HG03439 (cell line): Measurements from ENCODE around the gene AGBL5.
"Not testable (repeated sequence)": the region's sequence is repeated elsewhere in the genome, so short reads cannot be mapped to it uniquely, and the experiment has no call there.

Experiments used
- ATAC-seq: cut with Tn5 transposase; IDR thresholded peaks from one replicate; pipeline ENCODE4 v1.9.1; 2021; ENCODE audit warnings: mild to moderate bottlenecking, moderate library complexity; ENCODE audit not compliant: unreplicated experiment

AGBL5 gene

GRCh38 chr2:27051902-27052645, 606 bp downstream of the AGBL5 start:
- no peak for ATAC-seq

GRCh38 chr2:27053321-27053720, 1.9 kb downstream of the AGBL5 start:
- no peak for ATAC-seq

- ATAC-seq = no peak
These were observed 2.3 kb downstream of the AGBL5 start for GRCh38 chr2:27053776-27054175.

DNA sequence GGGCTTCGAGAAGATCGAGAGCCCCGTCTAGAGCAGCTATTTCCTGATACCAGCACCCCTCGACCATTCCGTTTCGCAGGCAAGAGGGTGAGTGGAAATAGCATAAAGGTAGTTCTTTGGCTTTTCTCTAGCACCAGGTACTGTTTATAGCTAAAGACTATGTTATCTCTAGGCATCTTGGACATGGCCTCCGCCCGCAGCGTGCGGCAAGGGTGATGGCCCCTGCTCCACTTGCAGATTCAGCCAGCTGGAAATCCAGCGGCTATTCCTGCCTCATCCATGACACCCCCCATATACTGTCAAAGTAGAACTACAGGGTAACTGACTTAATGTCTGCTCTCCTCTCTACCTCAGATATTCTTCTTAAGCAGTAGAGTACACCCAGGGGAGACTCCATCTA, 3.3 kb downstream of the AGBL5 start:
- no peak for ATAC-seq

- no peak for ATAC-seq
These were observed 5.7 kb downstream of the AGBL5 start for GRCh38 chr2:27057184-27057583.

GRCh38 chr2:27058210-27058609, 6.7 kb downstream of the AGBL5 start:
- ATAC-seq = no peak

GRCh38 chr2:27059141-27059820, 7.8 kb downstream of the AGBL5 start:
- ATAC-seq = no peak

- no peak for ATAC-seq
These were observed 8.9 kb downstream of the AGBL5 start for GRCh38 chr2:27060323-27060722.

DNA sequence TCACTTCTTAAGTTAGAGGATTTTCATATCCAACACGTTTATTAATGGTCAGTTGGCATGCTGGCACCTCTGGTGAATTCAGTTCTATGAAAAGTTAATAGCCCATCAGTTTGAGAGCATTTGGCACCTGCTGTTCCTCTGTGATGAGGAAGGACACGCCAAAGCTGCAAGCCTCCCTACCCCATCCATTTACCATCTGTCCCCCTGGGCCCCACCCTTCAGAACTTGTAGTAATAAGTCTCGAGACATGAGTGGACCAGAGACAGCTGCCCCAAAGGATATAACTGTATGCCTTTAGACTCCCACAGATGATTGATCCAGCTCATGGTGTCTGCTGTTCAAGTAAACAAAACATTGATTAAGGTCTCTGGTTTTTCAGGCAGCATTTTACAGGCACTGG, 13.7 kb downstream of the AGBL5 start:
- no peak for ATAC-seq

DNA sequence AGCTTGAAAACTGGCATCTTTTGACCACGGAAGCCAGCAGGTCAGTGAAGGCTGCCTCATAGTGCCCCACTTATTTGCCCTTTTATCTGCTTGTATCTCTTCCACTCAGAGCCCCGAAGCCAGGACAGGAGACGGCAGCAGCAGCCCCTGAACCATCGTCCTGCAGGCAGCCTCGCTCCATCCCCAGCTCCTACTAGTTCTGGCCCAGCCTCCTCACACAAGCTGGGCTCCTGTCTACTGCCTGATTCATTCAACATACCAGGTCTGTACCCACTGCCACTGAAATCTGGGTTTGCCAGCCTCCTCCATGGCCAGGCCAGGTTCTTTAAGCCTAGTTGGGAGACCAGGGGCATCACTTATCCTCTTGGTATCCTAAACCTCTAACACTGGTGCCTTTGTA, 15.9 kb downstream of the AGBL5 start:
- no peak for ATAC-seq

DNA sequence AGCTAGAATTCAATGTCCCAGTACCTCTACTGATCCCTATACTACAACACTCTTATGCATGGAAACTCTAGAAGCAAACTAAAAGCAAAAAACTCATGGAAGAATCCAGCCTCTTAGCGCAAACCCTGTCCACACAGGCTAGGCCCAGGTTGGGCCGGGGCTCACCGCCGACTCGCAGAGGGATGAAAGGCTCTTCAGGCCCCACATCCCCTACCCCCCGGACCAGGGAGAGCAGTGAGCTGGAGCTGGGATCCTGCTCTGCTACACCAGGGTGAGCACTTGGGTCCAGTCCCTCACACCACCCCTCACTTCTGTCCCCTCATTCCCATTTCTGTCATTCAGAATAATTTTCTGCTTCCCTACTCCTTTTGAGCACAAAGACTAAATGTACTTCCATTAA, 18.0 kb downstream of the AGBL5 start:
- ATAC-seq = no peak

DNA sequence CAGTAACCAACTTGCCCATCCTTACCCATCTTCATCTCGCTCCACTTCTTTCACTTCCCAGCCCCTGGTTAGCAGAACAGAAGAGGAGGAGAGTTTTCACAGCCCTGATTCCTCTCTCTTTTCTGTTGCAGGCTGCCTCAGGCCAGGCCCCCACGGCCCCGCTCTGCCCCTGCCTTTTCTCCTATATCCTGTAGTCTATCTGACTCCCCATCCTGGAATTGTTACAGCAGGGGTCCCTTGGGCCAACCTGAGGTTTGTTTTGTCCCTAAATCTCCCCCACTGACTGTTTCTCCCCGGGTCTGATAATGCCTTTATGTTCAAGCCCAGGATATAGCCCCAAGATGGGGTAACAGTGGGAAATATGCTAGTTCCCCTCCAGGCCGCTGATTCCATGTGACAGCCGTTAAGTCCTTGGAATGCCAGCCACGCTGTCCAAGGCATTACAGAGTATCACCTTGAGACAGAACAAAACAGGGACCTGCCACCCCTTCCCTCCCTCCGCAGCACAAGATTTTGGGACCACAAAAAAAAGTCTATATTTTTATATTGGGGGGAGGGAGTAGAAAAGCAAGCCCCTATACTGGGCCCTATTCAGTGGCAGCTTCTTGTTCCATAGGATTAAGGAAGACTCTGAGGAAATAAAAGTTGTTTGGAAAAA, 18.6 kb downstream of the AGBL5 start:
- no peak for ATAC-seq

DNA sequence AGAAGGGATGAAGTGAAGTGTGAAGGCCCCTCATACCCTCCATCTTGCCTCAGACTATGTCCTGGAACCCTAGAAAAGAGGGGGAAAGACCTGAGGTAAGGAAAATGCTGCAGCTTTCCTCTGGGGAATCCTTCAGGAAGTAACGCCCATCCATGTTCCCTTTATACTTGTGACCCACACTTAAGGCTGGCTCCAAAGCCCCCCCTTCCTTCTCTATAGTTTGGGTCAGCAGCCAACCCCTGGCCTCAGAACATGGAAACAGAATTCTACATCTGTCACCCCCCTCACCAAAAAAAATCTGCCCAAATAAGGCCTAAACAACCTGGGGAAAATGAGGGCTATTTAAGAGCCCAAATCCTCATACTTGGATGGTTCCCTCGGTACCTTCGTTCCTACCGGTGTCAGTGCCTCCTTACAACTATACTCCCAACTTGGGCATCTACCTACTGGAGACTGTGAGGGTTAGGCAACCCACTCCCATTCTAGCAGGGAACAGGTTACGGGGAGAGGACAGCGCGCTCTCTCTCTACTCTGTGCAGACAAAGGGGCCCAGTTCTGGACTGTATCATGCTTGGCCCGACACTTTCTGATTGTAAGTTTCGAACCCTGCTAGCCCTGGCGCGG, 19.3 kb downstream of the AGBL5 start:
- peak; percentile 8 for ATAC-seq

- peak; percentile 89 for ATAC-seq
These were observed 20.0 kb downstream of the AGBL5 start, which contains the start of gene OST4 for GRCh38 chr2:27071277-27071989. OST4 (minus strand) TSS chr2:27071654.

- ATAC-seq = peak; percentile 2
These were observed 20.7 kb downstream of the AGBL5 start for GRCh38 chr2:27071990-27072830.

DNA sequence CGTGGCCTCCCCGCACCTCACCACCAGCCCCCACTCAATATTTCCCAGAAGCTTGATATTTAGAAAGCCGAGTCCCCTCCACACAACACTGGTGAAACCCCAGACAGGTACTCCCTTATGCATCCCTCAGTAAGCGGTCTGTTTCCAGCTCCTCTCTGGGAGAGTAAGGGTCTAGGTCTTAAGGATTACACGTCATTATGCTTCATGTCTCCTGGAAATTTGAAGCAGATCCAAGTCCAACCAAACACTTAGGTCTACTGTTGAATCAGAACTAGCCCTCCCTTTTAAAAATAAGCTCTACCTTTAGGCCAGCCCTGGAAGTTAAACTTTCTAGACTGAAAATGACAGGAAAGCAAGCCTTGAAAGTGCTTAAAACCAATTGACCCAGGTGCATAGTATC, 21.5 kb downstream of the AGBL5 start:
- ATAC-seq = no peak

DNA sequence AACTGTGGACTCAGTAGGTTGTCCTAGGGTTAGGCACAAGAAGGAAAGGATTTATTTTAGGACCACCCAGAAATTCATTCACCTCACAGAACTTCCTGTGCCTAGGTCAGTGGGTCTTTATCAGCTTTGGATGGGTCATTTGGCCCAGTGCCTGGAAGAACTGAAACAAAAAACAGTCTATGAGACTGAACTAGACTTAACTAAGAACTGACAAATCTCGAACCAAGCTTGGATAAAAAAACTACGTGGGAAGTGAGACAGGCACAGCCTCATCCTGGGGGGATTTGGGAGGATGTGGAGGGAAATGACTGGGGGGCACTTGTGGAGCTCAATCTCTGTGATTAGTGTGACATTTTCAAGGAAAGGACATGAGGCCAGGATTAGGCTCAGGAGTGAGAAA, 22.3 kb downstream of the AGBL5 start:
- no peak for ATAC-seq

DNA sequence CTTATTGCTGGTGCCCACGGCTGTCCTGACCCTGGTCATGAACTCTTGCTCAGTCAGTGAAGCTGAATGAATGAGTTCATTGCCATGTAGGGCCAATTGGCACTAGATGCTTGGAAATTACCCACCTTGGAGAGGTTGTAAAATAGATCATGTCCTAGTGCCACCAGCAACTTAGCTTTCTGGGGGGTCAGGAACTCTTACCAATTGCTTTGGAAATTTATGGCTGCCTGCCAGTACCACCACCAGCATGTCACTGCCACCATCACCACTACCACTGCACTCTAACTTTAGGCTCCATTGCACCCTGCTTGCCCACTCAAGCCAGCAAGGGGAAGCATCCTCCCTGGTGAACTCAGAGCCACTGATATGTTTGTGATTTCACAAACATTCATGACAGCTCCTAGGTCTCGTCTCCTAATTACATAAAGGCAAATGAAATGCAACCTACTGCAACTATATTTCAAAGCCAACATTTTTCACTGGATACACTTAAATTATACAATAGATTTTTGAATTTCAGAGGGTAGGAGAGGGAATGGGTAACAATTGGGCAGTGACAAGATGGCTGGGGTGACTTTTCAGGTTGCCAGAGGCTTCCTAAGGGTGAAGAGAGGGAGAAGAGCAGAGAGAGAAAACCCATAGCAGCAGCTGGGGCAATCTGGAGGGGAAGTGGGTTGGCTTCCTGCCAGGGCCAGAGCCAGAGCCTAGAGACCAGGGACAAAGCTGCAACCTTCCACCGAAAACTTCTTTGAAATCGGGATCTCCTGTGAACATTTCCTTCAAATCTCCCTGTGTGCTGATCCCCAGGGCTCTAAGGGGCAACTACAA, 23.5 kb downstream of the AGBL5 start:
- no peak for ATAC-seq

- not testable (repeated sequence) for ATAC-seq
These were observed 24.1 kb downstream of the AGBL5 start for GRCh38 chr2:27075566-27075871.
